Skeletal muscle satellite cell (primary cell): ENCODE results near the gene ZBTB7A.
A peak's percentile ranks its signal among the peaks of the same experiment; 100 is the strongest.
"Not testable (repeated sequence)": the region's sequence is repeated elsewhere in the genome, so short reads cannot be mapped to it uniquely, and the experiment has no call there.

Experiments used
- H3K27me3 ChIP-seq: 2 replicates; pipeline ENCODE4 v1.7.0; 2013; ENCODE audit warnings: low read length; ENCODE audit not compliant: control insufficient read depth, insufficient read depth
- H3K36me3 ChIP-seq: 2 replicates; pipeline ENCODE4 v1.7.0; 2013; ENCODE audit warnings: mild to moderate bottlenecking, control low read depth, low read length; ENCODE audit not compliant: insufficient read depth
- H3K4me1 ChIP-seq: 2 replicates; pipeline ENCODE4 v1.7.0; 2013; ENCODE audit warnings: low read length; ENCODE audit not compliant: control insufficient read depth, insufficient read depth
- H3K4me2 ChIP-seq: 2 replicates; pipeline ENCODE4 v1.7.0; 2013; ENCODE audit warnings: mild to moderate bottlenecking, low read length
- H3K4me3 ChIP-seq: 2 replicates; pipeline ENCODE4 v1.7.0; 2013; ENCODE audit warnings: low read length
- H3K9ac ChIP-seq: 2 replicates; pipeline ENCODE4 v1.7.0; 2013; ENCODE audit warnings: mild to moderate bottlenecking, low read depth, low read length, moderate library complexity
- H3K9me3 ChIP-seq: replicated peaks from 2 replicates; pipeline ENCODE4 v1.7.0; 2013; ENCODE audit warnings: mild to moderate bottlenecking, control low read depth, low read length

The ZBTB7A gene

GRCh38 chr19:4015705-4016402, 50.8 kb downstream of the ZBTB7A start:
- Histone ChIP-seq H3K4me2 (no peak overlapping the region), H3K4me1 (no peaks in the 10 kb centered on the region), H3K36me3 (peaks cover 39% of the 10 kb centered on the region)

GRCh38 chr19:4014541-4015491, 51.9 kb downstream of the ZBTB7A start:
- Histone ChIP-seq H3K9ac (no peak overlapping the region), H3K4me2 (no peak overlapping the region), H3K4me1 (peaks cover 8% of the 10 kb centered on the region), H3K27me3 (no peaks in the 10 kb centered on the region), H3K4me3 (no peak overlapping the region), H3K36me3 (peaks cover 39% of the 10 kb centered on the region), H3K9me3 (no peaks in the 10 kb centered on the region)

More at GRCh38 chr19:4015705-4016402, 50.8 kb downstream of the ZBTB7A start:
- Histone ChIP-seq H3K4me3 (no peak overlapping the region), H3K9ac (no peak overlapping the region), H3K9me3 (no peaks in the 10 kb centered on the region), H3K27me3 (no peaks in the 10 kb centered on the region)

GRCh38 chr19:4013886-4014540, 52.7 kb downstream of the ZBTB7A start:
- Histone ChIP-seq H3K4me1 (peaks cover 16% of the 10 kb centered on the region), H3K27me3 (no peaks in the 10 kb centered on the region), H3K9me3 (no peaks in the 10 kb centered on the region), H3K9ac (no peak overlapping the region), H3K4me3 (no peak overlapping the region), H3K4me2 (no peak overlapping the region), H3K36me3 (peaks cover 39% of the 10 kb centered on the region)

GRCh38 chr19:4012975-4013634, 53.6 kb downstream of the ZBTB7A start:
- Histone ChIP-seq H3K9ac (no peak overlapping the region), H3K4me2 (no peak overlapping the region), H3K4me1 (peaks cover 24% of the 10 kb centered on the region), H3K36me3 (peaks cover 39% of the 10 kb centered on the region), H3K27me3 (no peaks in the 10 kb centered on the region), H3K4me3 (no peak overlapping the region), H3K9me3 (no peaks in the 10 kb centered on the region)

GRCh38 chr19:4012092-4012974, 54.4 kb downstream of the ZBTB7A start:
- no peak overlapping the region for H3K4me2 ChIP-seq
- peaks cover 39% of the 10 kb centered on the region for H3K36me3 ChIP-seq
- no peak overlapping the region for H3K9ac ChIP-seq
- H3K9me3 ChIP-seq: no peaks in the 10 kb centered on the region
- no peaks in the 10 kb centered on the region for H3K27me3 ChIP-seq
- H3K4me3 ChIP-seq: no peak overlapping the region
- H3K4me1 ChIP-seq: peaks cover 24% of the 10 kb centered on the region

- not testable (repeated sequence) for H3K9ac ChIP-seq, H3K4me3 ChIP-seq, H3K27me3 ChIP-seq, H3K9me3 ChIP-seq, H3K4me2 ChIP-seq
- Histone ChIP-seq H3K4me1 (peaks cover 28% of the 10 kb centered on the region), H3K36me3 (peaks cover 38% of the 10 kb centered on the region)
These were observed 55.3 kb downstream of the ZBTB7A start for GRCh38 chr19:4011430-4011829.

- no peak overlapping the region for H3K4me3 ChIP-seq
These were observed 55.9 kb downstream of the ZBTB7A start for GRCh38 chr19:4010808-4011110.

GRCh38 chr19:4009990-4010807, 56.5 kb downstream of the ZBTB7A start:
- Histone ChIP-seq H3K9ac (peak overlapping the region; percentile 41), H3K4me1 (peaks cover 29% of the 10 kb centered on the region), H3K4me3 (no peak overlapping the region)

More at GRCh38 chr19:4010808-4011110, 55.9 kb downstream of the ZBTB7A start:
- no peak overlapping the region for H3K4me2 ChIP-seq
- H3K9me3 ChIP-seq: no peaks in the 10 kb centered on the region
- H3K27me3 ChIP-seq: no peaks in the 10 kb centered on the region
- H3K9ac ChIP-seq: no peak overlapping the region
- H3K36me3 ChIP-seq: peaks cover 35% of the 10 kb centered on the region
- H3K4me1 ChIP-seq: peaks cover 29% of the 10 kb centered on the region

GRCh38 chr19:4007836-4008539, 58.7 kb downstream of the ZBTB7A start:
- Histone ChIP-seq H3K9me3 (no peaks in the 10 kb centered on the region), H3K27me3 (no peaks in the 10 kb centered on the region), H3K4me3 (peak overlapping the region; percentile 97), H3K4me1 (peaks cover 29% of the 10 kb centered on the region), H3K9ac (peak overlapping the region; percentile 88), H3K36me3 (peaks cover 8% of the 10 kb centered on the region), H3K4me2 (peak overlapping the region; percentile 92)

More at GRCh38 chr19:4009990-4010807, 56.5 kb downstream of the ZBTB7A start:
- Histone ChIP-seq H3K36me3 (peaks cover 30% of the 10 kb centered on the region), H3K4me2 (peak overlapping the region; percentile 92), H3K27me3 (no peaks in the 10 kb centered on the region), H3K9me3 (no peaks in the 10 kb centered on the region)
